HG02840 (cell line): ENCODE measurements around the gene SH2D6.
"Not testable (repeated sequence)": the region's sequence is repeated elsewhere in the genome, so short reads cannot be mapped to it uniquely, and the experiment has no call there.

Experiments
- ATAC-seq: cut with Tn5 transposase; IDR thresholded peaks from one replicate; pipeline ENCODE4 v1.9.1; 2021; ENCODE audit warnings: mild to moderate bottlenecking, moderate library complexity, moderate number of reproducible peaks; ENCODE audit not compliant: unreplicated experiment, low FRiP score

Gene SH2D6

GRCh38 chr2:85418132-85419008 lies at the start of gene SH2D6:
SH2D6 (plus strand) TSS chr2:85418714; CDS start chr2:85429466, 10,752 bp downstream.
- ATAC-seq = peak; percentile 74

- no peak for ATAC-seq
Observed at GRCh38 chr2:85368921-85369320, 49.6 kb upstream of the SH2D6 start.

- ATAC-seq = no peak
Observed at GRCh38 chr2:85369500-85369899, 49.0 kb upstream of the SH2D6 start.

GRCh38 chr2:85371045-85371444 lies 47.5 kb upstream of the SH2D6 start:
- no peak for ATAC-seq

- no peak for ATAC-seq
Observed at GRCh38 chr2:85376291-85377065, 42.0 kb upstream of the SH2D6 start.

- ATAC-seq = no peak
Observed at GRCh38 chr2:85377083-85377482, 41.4 kb upstream of the SH2D6 start.

GRCh38 chr2:85378257-85378656 lies 40.3 kb upstream of the SH2D6 start:
- ATAC-seq = no peak

GRCh38 chr2:85380048-85380447 lies 38.5 kb upstream of the SH2D6 start:
- no peak for ATAC-seq

GRCh38 chr2:85383151-85383550 lies 35.4 kb upstream of the SH2D6 start:
- not testable (repeated sequence) for ATAC-seq

GRCh38 chr2:85383850-85384249 lies 34.7 kb upstream of the SH2D6 start:
- ATAC-seq = no peak

- ATAC-seq = no peak
Observed at GRCh38 chr2:85385746-85386145, 32.8 kb upstream of the SH2D6 start.

GRCh38 chr2:85387754-85388153 lies 30.8 kb upstream of the SH2D6 start:
- ATAC-seq = no peak

- no peak for ATAC-seq
Observed at GRCh38 chr2:85388878-85389538, 29.5 kb upstream of the SH2D6 start.

GRCh38 chr2:85390941-85391669 lies 27.4 kb upstream of the SH2D6 start:
- no peak for ATAC-seq

- ATAC-seq = no peak
Observed at GRCh38 chr2:85393836-85394235, 24.7 kb upstream of the SH2D6 start.

GRCh38 chr2:85394261-85394681 lies 24.2 kb upstream of the SH2D6 start:
- ATAC-seq = no peak

GRCh38 chr2:85394976-85395375 lies 23.5 kb upstream of the SH2D6 start:
- no peak for ATAC-seq

- ATAC-seq = no peak
Observed at GRCh38 chr2:85395912-85396475, 22.5 kb upstream of the SH2D6 start.

GRCh38 chr2:85396531-85397470 lies 21.7 kb upstream of the SH2D6 start:
- no peak for ATAC-seq
